Stimulated activated CD8-positive, alpha-beta memory T cell treated with anti-CD3 and anti-CD28 coated beads, Interleukin-12 subunit alpha, Interleukin-12 subunit beta, amount 100 ng/mL, for 24 hours (primary cell): ENCODE data around the gene C19orf25.
"Not testable (repeated sequence)": the region's sequence is repeated elsewhere in the genome, so short reads cannot be mapped to it uniquely, and the experiment has no call there.

ENCODE experiments used
- DNase-seq: peaks from one replicate; pipeline ENCODE4 v3.0.0-alpha.2; 2020; ENCODE audit errors: extremely low read depth

The C19orf25 gene

DNA sequence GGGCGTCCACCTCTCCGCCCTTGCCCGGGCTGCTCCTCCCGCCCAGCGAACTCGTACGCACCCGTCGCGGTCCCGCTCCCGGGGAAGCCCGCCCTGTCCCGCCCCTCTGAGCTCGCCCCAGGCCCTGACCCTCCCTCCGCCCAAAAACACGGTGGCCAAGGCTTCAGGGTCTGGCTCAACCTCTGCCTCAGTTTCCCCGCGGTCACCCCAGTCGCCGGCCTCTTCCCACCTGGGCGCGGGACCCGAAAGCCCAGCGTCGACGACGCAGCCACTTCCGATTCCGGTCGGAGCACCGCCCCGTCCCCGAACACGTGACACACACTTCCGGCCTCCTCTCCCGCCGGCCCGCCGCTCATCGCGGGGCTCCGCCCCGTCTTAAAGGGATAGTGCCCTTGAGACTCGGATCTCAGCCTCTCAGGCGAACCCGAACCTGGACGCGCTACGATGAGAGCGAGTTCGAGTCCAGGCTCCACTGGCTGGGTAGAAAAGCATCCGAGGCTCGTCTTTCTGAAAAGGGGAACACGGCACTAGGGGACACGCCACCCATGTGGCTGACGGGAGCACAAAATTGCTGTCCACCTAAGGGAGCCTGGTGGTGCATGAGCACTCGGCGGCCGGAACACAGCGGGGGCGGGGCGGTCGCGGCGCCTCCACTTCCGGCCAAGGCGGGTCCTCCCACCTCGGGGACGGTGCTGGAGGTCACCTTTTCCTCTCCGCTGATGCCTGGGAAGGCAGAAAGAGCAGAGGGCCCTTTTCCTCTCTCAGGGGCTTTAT lies at the start of gene C19orf25:
C19orf25 (minus strand) TSS at position 282 of the 774 bp plus-strand sequence. CDS start 312 bp downstream, outside the sequence.
- DNase-seq = peak; percentile 89

DNA sequence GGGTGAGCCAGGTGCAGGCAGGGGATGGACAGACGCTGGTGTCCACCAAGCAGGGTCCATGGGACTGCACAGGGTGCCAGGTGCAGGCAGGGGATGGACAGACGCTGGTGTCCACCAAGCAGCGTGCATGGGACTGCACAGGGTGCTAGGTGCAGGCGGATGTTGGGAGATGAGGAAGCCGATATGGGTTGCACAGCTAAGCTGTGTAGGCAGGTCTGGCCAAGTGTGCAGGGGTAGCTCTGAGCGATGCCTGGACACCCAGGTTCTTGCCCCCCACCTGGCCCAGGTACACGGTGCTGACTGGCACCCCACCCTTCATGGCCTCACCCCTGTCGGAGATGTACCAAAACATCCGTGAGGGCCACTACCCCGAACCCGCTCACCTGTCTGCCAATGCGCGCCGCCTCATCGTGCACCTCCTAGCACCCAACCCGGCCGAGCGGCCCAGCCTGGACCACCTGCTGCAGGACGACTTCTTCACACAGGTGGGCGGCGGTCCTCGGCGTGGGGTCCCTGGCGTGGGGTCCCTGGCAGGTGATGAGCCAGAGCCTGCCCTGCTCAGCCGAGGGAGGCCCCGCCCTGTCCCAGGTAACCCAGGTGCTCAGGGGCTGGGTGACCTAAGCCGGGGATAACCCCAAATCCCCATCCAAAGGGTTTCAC lies 48.8 kb upstream of the C19orf25 start:
- DNase-seq = no peak

DNA sequence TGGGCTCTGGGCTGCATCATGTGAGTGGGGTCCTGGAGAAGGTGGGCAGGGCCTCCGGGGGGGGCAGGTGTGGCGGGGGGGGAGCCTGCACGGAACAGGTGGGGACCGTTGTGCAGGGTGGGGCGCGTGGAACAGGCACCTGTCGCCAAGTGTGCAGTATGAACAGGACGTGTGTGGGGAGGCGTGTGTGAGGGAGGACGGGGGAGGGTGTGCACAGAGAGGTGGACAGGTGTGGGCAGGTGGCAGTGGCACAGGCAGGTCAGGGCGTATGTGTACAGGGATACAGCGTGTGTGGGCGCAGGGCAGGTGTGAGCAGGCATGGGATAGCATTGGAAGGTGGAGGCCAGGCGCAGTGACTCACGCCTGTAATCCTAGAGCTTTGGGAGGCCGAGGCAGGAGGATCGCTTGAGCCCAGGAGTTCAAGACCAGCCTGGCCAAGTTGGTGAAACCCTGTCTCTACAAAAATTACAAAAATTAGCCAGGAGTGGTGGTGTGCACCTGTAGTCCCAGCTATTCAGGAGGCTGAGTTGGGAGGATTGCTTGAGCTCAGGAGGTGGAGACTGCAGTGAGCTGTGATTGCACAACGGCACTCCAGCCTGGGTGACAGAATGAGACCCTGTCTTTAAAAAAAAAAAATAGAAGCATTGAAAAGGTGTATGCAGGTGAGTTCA lies 48.1 kb upstream of the C19orf25 start:
- DNase-seq = no peak

DNA sequence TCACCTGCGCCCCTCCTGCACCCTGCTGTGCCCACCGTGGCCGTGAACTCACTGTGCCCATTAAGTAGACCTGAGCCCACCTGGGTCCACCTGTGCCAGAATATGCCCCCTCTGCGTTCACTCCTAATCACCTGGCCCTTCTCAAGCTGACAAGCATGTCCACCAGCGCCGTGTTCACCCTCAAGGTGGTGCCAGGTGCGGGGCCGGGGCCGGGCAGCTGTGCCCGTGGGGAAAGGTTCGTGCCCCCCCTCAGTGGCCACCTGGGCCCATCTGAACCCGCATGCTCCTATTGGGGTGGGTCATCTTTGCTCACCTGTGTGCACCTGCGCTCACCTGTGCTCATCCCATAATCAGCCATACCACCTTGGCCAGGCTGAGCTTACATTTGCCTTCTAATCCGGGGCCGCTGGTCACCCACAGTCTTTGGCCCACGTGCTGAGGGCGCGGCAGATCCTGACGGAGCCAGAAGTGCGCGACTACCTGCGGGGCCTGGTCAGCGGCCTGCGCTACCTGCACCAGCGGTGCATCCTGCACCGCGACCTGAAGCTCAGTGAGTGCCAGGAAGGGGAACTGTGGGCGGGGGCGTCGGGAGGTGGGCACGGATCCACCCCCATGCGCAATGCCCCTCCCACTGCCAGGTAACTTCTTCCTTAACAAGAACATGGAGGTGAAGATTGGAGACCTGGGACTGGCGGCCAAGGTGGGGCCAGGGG lies 47.2 kb upstream of the C19orf25 start:
- DNase-seq = no peak

DNA sequence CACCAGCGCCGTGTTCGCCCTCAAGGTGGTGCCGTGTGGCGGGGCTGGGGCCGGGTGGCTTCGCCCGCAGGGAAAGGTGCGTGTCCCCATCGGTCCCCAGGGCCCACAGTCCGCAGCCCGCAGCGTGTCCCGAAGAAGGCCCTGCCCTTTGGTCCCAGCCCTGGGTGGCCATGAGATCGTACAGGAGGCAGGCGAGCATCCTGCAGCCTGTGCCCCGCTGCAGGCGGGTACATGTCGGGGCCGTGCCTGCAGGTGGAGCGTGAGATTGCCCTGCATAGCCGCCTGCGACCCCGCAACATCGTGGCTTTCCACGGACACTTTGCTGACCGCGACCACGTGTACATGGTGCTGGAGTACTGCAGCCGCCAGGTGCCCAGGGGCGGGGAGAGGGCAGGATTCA lies 46.3 kb upstream of the C19orf25 start:
- no peak for DNase-seq

DNA sequence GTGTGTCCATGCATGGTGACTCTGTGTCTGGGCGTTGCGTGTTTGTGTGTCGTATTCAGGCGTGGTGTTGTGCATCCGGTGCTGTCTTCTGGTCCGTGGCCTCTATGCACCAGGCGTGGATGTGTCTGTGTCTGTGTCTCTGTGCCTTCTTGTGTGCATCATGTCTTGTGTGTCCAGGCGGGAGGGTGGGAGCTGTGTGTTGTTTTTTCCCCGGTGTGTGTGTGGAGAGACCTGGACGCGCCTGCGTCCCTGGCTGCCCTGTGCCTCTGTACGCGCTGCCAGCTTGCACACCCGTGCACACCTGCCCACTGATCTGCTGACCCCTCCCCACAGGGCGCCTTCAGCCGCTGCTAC lies 45.9 kb upstream of the C19orf25 start:
- no peak for DNase-seq

DNA sequence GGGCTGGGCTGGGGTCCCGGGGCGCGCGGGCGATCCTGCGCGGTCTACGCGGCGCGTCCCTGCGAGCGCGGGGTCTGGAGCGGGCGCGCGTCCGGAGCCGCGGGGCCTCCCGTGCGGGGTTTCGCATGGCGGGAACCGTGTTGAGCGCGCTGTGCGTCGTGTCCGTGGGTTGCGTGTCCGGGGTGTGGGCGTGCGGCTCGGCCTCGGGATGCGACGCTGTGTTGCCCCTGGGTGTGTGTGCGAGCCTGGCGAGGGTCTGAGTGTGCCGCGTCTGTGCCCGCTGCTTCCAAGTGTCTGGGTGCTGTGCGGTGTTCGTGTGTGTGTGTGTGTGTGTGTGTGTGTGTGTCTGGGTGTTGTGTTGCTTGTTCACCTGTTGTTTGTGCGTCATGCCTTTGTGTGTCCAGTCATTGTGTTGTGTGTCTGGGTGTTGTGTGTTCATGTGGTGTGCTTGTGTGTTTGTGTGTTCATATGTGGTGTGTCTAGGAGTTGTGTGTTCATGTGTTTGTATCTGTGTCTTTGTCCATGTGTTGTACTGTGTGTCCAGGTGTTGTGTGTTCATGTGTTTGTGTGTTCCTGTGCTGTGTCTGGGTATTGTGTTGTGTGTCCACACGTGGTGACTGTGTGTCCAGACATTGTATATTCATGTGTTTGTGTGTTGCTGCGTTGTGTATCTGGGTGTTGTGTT lies 45.4 kb upstream of the C19orf25 start:
- DNase-seq = no peak

DNA sequence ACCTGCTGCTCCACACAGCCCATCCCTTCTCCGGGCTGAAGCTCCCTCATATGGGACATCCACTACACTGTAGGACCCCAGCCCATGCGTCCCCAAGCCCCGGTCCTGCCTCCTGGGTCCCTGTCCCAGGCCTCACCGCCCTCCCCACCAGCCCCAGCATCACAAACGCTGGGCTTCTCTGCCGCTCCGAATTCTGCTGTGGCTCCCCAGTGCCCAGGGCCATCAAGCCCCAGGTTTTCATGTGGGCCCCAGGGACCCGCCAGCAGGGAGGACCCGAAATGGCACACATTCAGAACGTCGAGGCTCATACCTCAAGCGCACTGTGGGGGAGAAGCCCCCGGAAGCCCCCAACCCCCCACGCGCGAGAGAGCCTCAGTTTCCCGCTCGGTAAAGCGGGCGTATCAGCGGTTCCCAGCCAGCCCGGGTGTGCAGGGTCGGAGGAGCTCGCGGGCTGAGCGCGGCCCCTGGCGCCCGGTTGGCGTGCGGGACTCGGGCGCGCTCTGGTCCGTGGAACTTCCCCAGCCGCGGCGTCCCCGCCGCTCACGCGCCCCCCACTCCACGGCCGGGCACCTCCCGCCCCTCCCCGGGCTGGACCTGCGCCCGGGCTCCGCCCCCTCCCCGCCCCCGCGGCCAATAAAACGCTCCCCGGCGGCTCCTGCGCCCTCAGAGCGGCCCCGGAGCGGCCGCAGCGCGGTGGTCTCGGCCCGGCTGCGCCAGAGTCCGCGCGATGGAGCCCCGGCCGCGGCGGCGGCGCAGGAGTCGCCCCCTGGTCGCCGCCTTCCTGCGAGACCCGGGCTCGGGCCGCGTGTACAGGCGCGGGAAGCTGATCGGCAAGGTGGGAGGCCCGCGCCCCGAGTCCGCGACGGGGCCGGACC lies 44.6 kb upstream of the C19orf25 start, which contains the start of gene PLK5:
PLK5 (plus strand) TSS at position 666 of the 875 bp plus-strand sequence. CDS start 2,920 bp downstream, outside the sequence.
- DNase-seq = no peak

DNA sequence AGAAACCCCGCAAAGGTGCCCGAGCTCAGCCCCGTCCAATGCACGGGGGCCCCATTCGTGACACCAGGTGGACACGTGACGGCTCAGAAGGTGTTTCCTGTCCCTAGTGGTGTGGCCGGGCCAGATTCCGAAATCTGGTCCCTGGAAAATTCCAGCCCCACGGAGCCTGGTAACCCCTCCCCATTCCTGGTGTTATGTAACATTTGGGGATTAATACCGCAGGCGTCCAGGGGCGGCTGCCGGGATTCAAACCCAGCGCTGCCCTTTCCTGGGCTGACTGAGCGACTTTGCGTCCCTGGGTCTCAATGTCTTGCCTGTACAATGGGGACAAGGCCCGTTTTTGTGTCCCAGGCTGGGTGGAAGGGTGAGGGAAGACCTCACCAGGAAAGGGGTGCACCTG lies 43.8 kb upstream of the C19orf25 start:
- no peak for DNase-seq

DNA sequence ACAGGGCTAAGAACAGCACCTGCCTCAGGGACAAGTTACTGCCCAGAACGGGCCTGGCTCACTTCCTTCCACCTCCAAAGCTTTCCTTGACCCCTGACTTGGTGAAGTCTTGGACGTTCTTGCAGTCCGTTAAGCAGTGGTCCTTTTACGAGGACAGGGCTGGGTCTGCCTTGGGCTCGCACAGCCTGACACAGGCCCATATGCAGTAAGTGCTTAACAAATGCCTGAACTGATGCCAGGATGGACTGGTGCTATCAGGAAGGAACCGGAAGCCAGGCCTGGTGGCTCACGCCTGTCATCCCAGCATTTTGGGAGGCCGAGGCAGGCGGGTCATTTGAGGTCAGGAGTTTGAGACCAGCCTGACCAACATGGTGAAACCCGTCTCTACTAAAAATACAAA lies 43.0 kb upstream of the C19orf25 start:
- no peak for DNase-seq

DNA sequence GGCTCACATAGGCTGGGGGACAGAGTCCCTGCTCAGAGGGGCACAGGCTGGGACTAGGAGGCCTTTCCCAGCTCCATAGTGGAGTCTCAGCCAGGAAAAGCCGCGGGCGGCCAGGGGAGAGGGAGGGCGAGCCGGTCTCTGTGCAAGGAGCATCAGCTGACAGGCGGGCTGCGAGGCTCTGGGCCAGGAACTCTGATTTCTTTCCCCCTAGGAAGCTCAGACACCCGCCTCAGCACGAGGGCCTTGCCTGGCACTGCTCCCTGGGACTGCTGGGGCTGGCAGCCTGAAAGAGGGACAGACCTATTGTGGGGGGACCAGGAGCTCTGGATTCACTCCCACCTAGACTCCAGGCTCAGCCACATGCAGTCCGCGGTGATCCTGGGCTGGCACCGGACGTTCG lies 42.6 kb upstream of the C19orf25 start:
- no peak for DNase-seq

DNA sequence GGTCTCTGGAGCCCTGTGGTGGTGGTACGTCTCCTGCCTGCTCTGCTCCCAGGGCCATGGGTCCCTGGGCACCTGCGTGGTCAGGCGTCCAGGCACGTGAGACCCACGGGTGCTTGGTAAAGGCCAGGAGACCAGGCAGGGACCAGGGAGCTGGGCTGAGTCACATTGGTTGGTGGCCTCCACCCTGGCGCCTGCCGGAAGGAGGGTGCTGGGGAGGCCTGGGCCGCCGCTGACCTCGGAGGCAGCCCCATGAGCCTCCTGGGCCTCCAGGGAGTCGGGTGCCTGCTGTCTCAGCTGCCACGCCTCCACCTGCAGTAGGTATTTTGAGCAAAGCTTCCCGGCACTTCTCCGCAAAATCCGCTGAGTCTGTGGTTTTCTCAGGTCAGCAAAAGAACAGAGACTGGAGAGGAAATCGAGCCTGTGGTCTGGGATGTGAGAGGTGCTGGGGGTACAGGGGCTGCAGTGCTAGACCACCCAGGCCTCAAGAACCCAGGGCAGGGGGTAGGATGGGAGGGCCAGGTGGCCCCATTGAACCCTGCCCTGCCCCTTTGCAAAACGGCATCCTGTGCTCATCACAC lies 41.3 kb upstream of the C19orf25 start:
- DNase-seq = no peak

DNA sequence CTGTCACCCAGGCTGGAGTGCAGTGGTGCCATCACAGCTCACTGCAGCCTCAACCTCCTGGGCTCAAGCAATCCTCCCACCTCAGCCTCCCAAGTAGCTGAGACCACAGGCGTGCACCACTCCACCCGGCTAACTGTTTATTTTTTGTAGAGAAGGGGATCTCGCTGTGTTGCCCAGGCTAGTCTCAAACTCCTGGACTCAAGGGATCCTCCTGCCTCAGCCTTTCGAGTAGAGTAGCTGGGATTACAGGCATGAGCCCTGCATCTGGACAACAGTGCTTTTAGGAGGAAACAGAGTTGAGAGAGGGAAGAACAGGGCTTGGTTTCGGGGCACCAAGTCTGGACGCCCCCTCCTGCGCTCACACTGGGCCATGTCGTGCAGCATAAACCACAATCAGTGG lies 40.8 kb upstream of the C19orf25 start:
- DNase-seq = not testable (repeated sequence)

DNA sequence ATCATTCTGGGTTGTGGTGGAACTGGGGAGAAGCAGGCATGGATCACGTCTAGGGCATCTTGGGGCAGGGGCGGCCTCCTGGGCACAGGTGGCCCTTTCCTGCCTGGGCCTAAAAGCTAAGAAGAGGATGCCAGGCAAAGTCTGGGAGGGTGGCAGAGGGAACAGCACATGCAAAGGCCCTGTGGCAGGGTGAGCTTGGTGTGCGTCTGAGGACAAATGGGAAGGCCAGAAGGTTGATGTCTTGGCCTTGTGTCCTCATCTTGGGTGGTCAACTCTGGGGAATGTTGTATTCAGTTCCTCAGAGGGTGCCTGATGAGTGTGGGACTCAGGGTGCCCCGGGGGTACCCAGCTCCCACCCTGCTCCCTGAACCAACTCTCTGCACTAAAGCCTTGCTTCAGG lies 39.5 kb upstream of the C19orf25 start:
- no peak for DNase-seq

DNA sequence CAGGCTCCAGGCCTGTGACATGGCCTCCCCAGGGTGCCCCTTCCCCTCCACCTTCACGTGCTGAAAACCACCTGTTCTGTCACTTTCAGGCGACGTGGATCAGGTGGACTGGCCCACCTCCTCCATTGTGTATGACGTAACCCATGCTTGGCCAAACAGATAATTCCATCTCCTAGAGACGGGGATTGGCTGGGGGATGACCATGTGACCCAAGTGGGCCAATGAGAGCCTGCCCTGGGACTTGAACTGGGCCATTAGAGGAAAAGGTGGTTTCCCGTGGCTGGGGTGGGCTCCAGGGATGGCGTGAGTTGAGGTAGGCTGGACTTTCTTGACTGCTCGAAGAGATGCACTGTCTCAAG lies 37.4 kb upstream of the C19orf25 start:
- DNase-seq = no peak

DNA sequence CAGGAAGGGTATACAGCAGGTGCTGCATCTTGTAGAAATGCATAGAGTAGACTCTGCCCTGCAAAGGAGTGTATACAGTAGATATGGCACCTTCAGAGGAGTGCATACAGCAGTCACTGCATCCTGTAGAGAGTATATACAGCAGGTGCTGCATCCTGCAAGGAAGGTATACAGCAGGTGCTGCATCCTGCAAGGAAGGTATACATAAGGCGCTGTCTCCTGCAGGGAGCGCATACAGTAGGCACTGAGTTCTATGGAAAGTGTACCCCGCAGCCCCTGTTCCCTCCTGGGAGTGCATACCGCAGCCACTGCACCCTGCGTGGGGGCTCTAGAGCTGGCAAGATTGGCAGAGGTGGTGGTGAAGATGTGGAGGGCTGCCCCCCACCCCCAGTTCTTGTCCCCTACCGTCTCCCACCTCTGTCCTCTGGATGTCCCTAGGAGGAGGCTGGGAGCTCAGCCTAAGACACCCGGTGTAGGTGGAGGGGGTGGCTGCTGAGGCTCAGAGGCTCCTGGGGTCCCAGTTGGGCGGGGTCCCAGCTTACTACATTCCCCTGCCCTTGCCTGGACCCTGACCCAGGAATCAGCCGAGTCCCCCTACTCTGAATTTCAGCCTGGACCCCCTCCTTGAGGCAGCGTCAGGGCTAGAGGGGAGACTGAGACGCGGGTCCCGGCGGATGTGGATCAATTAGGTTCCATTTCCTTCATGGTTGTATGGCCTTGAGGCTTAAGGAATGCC lies 36.1 kb upstream of the C19orf25 start:
- DNase-seq = no peak

DNA sequence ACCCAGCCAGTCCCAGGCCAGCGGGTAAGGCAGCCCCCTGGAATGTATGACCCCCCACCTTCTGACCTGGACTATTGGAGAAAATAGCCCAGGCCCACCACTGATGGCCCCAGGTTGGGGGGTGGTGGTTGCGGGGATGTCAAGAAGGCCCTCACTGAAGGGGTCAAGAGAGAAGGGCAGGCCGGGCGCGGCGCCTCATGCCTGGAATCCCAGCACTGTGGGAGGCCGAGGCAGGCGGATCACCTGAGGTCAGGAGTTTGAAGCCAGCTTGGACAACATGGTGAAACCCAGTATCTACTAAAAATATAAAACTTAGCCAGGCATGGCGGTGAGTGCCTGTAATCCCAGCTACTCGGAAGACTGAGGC lies 35.3 kb upstream of the C19orf25 start:
- no peak for DNase-seq

DNA sequence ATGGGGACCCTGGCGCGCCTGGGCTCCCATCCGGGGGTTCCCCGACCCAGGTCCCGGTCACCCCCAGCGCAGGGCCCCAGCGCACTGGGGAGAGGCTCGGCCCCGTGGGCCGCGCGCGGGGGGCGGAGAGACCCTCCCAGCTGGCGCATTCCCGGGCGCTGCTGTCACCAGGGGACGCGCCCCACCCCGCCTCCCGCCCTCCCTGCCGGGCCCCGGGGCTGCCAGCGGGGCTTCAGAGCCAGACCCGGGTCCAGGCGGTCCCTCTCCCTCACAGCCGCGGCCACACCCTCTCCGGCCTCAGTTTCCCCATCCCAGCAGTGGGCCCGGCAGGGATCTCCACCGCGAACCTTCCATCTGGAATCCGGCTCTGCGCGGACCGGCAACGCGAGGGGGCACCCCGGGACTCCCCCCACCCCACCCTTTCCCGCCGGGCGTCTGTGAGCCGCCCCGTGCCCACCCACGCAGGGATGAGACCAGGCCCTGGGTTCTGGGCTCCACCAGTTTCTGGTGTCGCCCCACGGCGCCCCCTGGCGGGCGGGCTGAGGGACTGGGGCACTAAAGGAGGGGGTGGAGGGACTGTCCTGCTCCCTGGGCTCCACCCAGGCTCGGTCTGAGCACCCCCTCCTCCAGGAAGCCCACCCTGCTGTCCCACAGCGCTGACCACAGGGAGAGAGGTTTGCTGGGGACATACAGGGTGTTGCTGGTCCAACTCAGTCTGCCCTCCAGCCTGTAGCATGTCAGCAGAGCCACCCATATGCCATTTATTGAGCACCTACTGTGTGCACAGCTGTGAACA lies 34.7 kb upstream of the C19orf25 start:
- peak; percentile 41 for DNase-seq
